ENCODE measurements around the gene FRS2. TPM values are rescaled to one million over a fixed set of nuclear protein-coding genes. Genes with fewer than 3 reads are reported as not detected.

FRS2 gene
- total RNA-seq, result 10 to 100 TPM in 1 of 3 donors, 1 to 10 TPM in 2; 8.9 to 10.8 (median 9.9) TPM

DNA sequence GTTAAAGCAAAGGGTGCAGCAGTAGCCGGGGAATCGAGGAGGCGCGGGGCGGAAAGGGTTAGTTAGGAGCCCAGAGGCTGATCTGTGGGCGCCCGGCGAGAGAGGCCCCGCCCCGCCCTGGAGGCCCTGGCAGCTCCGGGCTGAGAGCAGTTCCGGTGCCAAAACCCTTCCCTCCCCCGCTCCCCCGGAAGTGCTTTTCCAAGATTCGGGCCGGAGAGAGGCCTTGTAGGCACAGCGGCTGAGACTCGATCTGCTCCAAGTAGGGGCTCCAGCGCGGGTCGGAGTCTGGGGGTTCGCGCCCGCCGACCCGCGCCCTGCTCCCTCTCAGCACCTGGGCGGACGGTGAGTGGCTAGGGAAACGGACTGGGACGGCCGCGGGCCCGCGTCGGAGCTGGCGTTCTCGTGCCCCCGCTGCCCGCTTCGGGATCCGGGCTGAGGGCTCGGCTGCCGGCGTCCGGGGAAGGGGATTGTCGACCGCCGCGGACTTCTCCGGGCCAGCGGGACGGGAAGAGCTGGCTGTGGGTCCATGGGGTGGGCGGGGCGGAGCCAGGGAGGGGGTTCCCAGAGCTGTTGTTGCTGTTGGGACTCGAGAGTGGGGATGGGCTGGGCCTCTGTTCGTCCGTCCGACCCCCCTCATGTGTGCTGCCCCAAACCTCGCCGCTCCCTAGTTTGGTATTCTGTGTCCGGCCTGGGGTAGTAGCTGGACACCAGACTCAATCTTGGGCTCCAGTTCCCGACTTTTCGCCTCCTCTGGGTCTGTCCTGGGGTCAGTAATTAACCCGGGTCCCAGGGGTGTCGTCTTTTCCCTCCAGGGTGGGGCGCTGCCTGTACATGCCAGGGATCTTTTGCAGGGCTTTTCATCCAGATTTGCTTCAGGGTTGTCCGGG lies at the start of gene FRS2:
FRS2 (plus strand) TSS at position 200 of the 887 bp plus-strand sequence. CDS start 98,643 bp downstream, outside the sequence.
- peak; percentile 99 for ATAC-seq
- Mint-ChIP-seq H3K36me3 (ENCODE audit: insufficient read depth) (peaks cover 5% of the 10 kb centered on the region), H3K4me1 (ENCODE audit: low read depth) (peaks cover 59% of the 10 kb centered on the region), H3K4me3 (peak within 1 kb of the TSS; percentile 99), H3K9me3 (no peaks in the 10 kb centered on the region), H3K27me3 (ENCODE audit: low read depth) (no peaks in the 10 kb centered on the region)
- peak; percentile 78 for DNase-seq

DNA sequence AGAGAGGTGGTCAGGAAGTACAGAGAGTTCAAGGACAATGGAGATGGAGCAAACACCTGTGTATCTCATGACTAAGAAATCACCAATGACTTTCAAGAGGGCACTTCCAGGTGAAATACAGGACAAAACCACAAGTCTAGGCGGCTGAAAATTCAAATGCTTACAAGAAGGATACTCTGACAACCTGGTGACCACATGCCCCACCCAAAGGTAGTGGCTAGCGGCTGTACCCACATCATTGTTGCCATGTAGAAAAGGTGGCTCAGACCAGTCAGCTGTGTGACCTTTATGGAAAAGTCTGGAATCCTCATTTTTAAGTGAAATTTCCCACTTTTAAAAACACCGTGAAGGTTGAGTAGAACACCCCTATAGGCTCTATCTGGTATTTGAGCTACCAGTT lies 48.6 kb upstream of the FRS2 start:
- ATAC-seq, result no peak
- DNase-seq, result no peak
- H3K27me3 Mint-ChIP-seq (ENCODE audit: low read depth), result no peaks in the 10 kb centered on the region

DNA sequence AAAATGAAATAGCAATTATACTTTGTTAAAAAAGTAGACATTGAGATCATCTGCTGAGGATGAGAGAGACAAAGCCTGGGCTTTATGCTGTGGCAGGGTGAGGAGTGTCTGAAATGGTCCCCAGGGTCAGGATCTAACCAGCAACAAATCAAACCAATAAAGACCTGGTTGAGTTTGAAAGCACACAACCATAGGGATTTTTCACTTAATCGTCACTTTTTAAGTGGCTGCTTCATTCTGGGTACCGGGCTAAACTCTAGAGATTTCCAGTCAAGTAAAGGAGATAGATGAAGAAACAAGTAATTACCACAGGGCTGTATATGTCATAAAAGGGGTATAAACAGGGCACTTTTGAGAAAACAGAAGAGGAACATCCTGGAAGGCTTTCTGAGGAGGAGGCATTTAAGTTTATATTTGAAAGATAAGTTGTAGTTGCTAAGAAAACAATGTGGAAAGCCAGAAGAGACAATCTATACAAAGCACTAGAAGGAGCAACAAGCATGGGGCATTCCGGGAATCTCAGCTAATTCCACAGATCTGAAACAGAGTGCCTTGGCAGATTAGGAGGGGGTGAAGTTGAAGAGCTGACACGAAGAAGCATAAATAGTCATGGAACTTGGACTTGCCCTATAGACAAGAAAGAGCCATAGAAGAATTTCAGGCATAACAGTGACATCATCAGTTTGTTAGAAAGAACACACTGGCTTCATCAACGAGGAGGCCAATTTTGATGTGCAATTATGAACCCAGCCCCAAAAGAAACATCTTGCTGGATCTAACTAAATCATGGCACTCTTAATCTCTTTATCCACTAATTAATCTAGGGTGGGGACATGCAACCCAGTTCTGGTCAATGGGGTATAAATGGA lies 46.9 kb upstream of the FRS2 start:
- Mint-ChIP-seq H3K27me3 (ENCODE audit: low read depth) (no peaks in the 10 kb centered on the region), H3K36me3 (ENCODE audit: insufficient read depth) (no peaks in the 10 kb centered on the region), H3K9me3 (no peaks in the 10 kb centered on the region), H3K4me1 (ENCODE audit: low read depth) (no peaks in the 10 kb centered on the region), H3K4me3 (no peak overlapping the region)
- DNase-seq (no peak), ATAC-seq (no peak)

More for the DNA sequence above, 48.6 kb upstream of the FRS2 start:
- Mint-ChIP-seq H3K9me3 (no peaks in the 10 kb centered on the region), H3K4me3 (no peak overlapping the region), H3K36me3 (ENCODE audit: insufficient read depth) (no peaks in the 10 kb centered on the region), H3K4me1 (ENCODE audit: low read depth) (no peaks in the 10 kb centered on the region)

GRCh38 chr12:69425417-69425816 lies 44.8 kb upstream of the FRS2 start:
- ATAC-seq, result no peak
- no peak overlapping the region for H3K4me3 Mint-ChIP-seq
- H3K9me3 Mint-ChIP-seq, result no peaks in the 10 kb centered on the region
- H3K36me3 Mint-ChIP-seq (ENCODE audit: insufficient read depth), result no peaks in the 10 kb centered on the region
- no peaks in the 10 kb centered on the region for H3K27me3 Mint-ChIP-seq (ENCODE audit: low read depth)
- H3K4me1 Mint-ChIP-seq (ENCODE audit: low read depth), result no peaks in the 10 kb centered on the region
- no peak for DNase-seq

GRCh38 chr12:69428351-69429073 lies 41.7 kb upstream of the FRS2 start:
- ATAC-seq, result no peak
- Mint-ChIP-seq H3K4me3 (no peak overlapping the region), H3K9me3 (no peaks in the 10 kb centered on the region), H3K4me1 (ENCODE audit: low read depth) (no peaks in the 10 kb centered on the region), H3K27me3 (ENCODE audit: low read depth) (no peaks in the 10 kb centered on the region), H3K36me3 (ENCODE audit: insufficient read depth) (no peaks in the 10 kb centered on the region)
- DNase-seq, result no peak

- Mint-ChIP-seq H3K9me3 (no peaks in the 10 kb centered on the region), H3K4me1 (ENCODE audit: low read depth) (no peaks in the 10 kb centered on the region), H3K4me3 (no peak overlapping the region), H3K27me3 (ENCODE audit: low read depth) (no peaks in the 10 kb centered on the region), H3K36me3 (ENCODE audit: insufficient read depth) (no peaks in the 10 kb centered on the region)
- no peak for ATAC-seq
- no peak for DNase-seq
These were observed 39.1 kb upstream of the FRS2 start for GRCh38 chr12:69430942-69431590.

GRCh38 chr12:69431591-69432222 lies 38.5 kb upstream of the FRS2 start:
- ATAC-seq, result no peak
- Mint-ChIP-seq H3K4me1 (ENCODE audit: low read depth) (no peaks in the 10 kb centered on the region), H3K36me3 (ENCODE audit: insufficient read depth) (no peaks in the 10 kb centered on the region), H3K4me3 (no peak overlapping the region), H3K9me3 (no peaks in the 10 kb centered on the region), H3K27me3 (ENCODE audit: low read depth) (no peaks in the 10 kb centered on the region)
- no peak for DNase-seq

GRCh38 chr12:69433653-69434052 lies 36.5 kb upstream of the FRS2 start:
- ATAC-seq (no peak), DNase-seq (no peak)
- H3K27me3 Mint-ChIP-seq (ENCODE audit: low read depth), result no peaks in the 10 kb centered on the region
- H3K4me3 Mint-ChIP-seq, result no peak overlapping the region
- H3K4me1 Mint-ChIP-seq (ENCODE audit: low read depth), result no peaks in the 10 kb centered on the region
- H3K36me3 Mint-ChIP-seq (ENCODE audit: insufficient read depth), result no peaks in the 10 kb centered on the region
- H3K9me3 Mint-ChIP-seq, result no peaks in the 10 kb centered on the region

DNA sequence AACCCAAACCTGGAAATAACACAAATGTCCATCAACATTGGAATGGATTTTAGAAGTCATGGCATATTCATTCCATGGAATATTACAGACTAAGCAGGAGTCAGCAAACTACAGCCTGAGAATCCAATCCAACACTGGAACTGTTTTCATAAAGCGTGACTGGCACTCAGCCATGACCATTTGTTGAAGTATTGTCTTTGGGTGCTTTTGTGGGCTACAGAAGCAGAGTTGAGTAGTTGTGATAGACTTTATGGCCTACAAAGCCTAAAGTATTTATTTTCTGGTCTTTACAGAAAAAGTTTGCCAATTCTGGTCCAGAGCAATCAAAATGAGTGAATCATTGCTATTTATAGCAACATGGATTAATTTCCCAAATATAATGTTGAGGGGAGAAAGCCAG lies 34.5 kb upstream of the FRS2 start:
- no peaks in the 10 kb centered on the region for H3K9me3 Mint-ChIP-seq

DNA sequence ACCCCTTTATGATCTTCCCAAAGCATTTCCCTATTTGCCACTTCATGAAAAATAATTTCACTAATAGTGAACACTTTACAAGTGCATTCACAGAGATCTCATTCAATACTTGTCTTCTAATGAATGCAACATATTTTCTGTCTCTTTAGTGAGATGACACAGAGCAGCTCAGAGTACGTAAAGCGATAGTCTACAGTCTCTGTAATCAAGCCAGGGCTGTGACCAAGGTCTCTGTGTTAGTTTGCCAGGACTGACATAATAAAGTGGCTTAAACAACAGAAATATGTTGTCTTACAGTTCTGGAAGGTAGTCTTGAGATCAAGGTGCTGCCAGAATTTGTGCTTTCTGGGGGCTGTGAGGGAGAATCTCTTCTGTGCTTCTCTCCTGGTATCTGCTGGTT lies 33.1 kb upstream of the FRS2 start:
- Mint-ChIP-seq H3K27me3 (ENCODE audit: low read depth) (no peaks in the 10 kb centered on the region), H3K9me3 (no peaks in the 10 kb centered on the region), H3K4me3 (no peak overlapping the region), H3K36me3 (ENCODE audit: insufficient read depth) (no peaks in the 10 kb centered on the region), H3K4me1 (ENCODE audit: low read depth) (no peaks in the 10 kb centered on the region)
- ATAC-seq, result no peak
- DNase-seq, result no peak

More for the DNA sequence above, 34.5 kb upstream of the FRS2 start:
- Mint-ChIP-seq H3K4me1 (ENCODE audit: low read depth) (no peaks in the 10 kb centered on the region), H3K4me3 (no peak overlapping the region), H3K36me3 (ENCODE audit: insufficient read depth) (no peaks in the 10 kb centered on the region), H3K27me3 (ENCODE audit: low read depth) (no peaks in the 10 kb centered on the region)
- no peak for DNase-seq
- no peak for ATAC-seq

GRCh38 chr12:69438539-69438938 lies 31.6 kb upstream of the FRS2 start:
- no peaks in the 10 kb centered on the region for H3K9me3 Mint-ChIP-seq

GRCh38 chr12:69440016-69440415 lies 30.2 kb upstream of the FRS2 start:
- Mint-ChIP-seq H3K36me3 (ENCODE audit: insufficient read depth) (no peaks in the 10 kb centered on the region), H3K9me3 (no peaks in the 10 kb centered on the region), H3K4me1 (ENCODE audit: low read depth) (no peaks in the 10 kb centered on the region), H3K4me3 (no peak overlapping the region), H3K27me3 (ENCODE audit: low read depth) (no peaks in the 10 kb centered on the region)
- DNase-seq, result no peak
- no peak for ATAC-seq

More at GRCh38 chr12:69438539-69438938, 31.6 kb upstream of the FRS2 start:
- no peaks in the 10 kb centered on the region for H3K27me3 Mint-ChIP-seq (ENCODE audit: low read depth)
- no peaks in the 10 kb centered on the region for H3K36me3 Mint-ChIP-seq (ENCODE audit: insufficient read depth)
- H3K4me1 Mint-ChIP-seq (ENCODE audit: low read depth), result no peaks in the 10 kb centered on the region
- H3K4me3 Mint-ChIP-seq, result no peak overlapping the region
- DNase-seq (no peak), ATAC-seq (no peak)

DNA sequence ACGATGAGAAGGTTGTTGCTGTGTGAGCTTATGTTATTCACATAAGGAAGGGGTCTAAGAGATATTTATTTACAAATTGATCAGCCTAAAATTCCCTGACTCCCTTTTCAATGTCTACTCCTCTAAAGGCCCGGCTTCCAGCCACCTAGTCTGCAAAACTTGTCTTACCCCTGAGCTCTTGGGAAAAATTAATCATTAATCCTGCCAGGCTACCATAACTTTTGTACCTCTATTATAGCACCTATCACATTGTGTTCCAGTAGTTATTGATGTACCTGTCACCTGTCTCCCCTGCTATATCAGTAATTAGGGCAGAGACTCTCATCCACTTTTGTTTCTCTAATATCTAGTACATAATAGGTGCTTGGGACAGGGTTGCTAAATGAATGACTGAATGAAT lies 29.3 kb upstream of the FRS2 start:
- no peaks in the 10 kb centered on the region for H3K36me3 Mint-ChIP-seq (ENCODE audit: insufficient read depth)
- H3K4me1 Mint-ChIP-seq (ENCODE audit: low read depth), result no peaks in the 10 kb centered on the region
- no peak overlapping the region for H3K4me3 Mint-ChIP-seq
- H3K9me3 Mint-ChIP-seq, result no peaks in the 10 kb centered on the region
- no peak for ATAC-seq
- DNase-seq, result no peak
- no peaks in the 10 kb centered on the region for H3K27me3 Mint-ChIP-seq (ENCODE audit: low read depth)
